AG04449 (cell line): ENCODE measurements around the gene FAM76B.

Experiments used
- CTCF ChIA-PET: fragments of 350-600 bp; formaldehyde crosslinking; extraction: SDS; loops from one replicate; lab custom pipeline; 2021; ENCODE audit warnings: antibody characterized with exemption; lab: Yijun Ruan, JAX
- POLR2A ChIA-PET: fragments of 400-600, 350-600 bp; formaldehyde crosslinking; extraction: SDS; loops from one replicate; lab custom pipeline; 2020; ENCODE audit warnings: antibody characterized with exemption, inconsistent platforms; lab: Yijun Ruan, JAX
- DNase-seq: peaks from one replicate; pipeline ENCODE4 v3.0.0-alpha.2; 2010; ENCODE audit warnings: low read depth, low spot score
- H3K4me3 ChIP-seq: 2 replicates; pipeline ENCODE4 v1.5.1; 2011; ENCODE audit warnings: low read depth, mild to moderate bottlenecking, control low read depth, low read length
- CTCF ChIP-seq: IDR thresholded peaks from one replicate; pipeline ENCODE4 v1.5.1; 2011; ENCODE audit warnings: mild to moderate bottlenecking, moderate library complexity, low read length, control low read depth, inconsistent platforms; ENCODE audit not compliant: insufficient read depth; ENCODE audit errors: missing control alignments

The FAM76B gene

GRCh38 chr11:95776859-95777258 lies 12.7 kb downstream of the FAM76B start:
- DNase-seq, result no peak
- CTCF ChIA-PET, result interaction anchor here (1.1 to 1.8 kb wide), 3 partner anchors 12 to 624 kb away, joined by 3 to 7 read pairs (median 6); no protein-coding TSS in a partner anchor
- no peak for TF ChIP-seq CTCF
- POLR2A ChIA-PET, result no interaction called here
- no peak overlapping the region for H3K4me3 ChIP-seq

- POLR2A ChIA-PET, result interaction anchor here (2.0 kb wide), 1 partner anchor 21 kb away, joined by 6 read pairs; the partner anchor contains the start of gene FAM76B
- CTCF ChIA-PET, result interaction anchor here (1.2 to 22.7 kb wide), 6 partner anchors 9 to 661 kb away, joined by 3 to 581 read pairs (median 5); no protein-coding TSS in a partner anchor
- DNase-seq, result no peak
- no peak overlapping the region for H3K4me3 ChIP-seq
- TF ChIP-seq CTCF, result no peak
Observed at GRCh38 chr11:95768521-95768920, 21.1 kb downstream of the FAM76B start.

GRCh38 chr11:95767498-95767897 lies 22.1 kb downstream of the FAM76B start:
- H3K4me3 ChIP-seq, result no peak overlapping the region
- no peak for TF ChIP-seq CTCF
- POLR2A ChIA-PET, result no interaction called here
- CTCF ChIA-PET, result interaction anchor here (0.8 to 22.7 kb wide), 7 partner anchors 10 to 1145 kb away, joined by 3 to 581 read pairs (median 4); no protein-coding TSS in a partner anchor
- no peak for DNase-seq

- H3K4me3 ChIP-seq, result no peak overlapping the region
- CTCF ChIA-PET, result interaction anchor here (0.6 to 22.7 kb wide), 5 partner anchors 53 to 738 kb away, joined by 3 to 581 read pairs (median 48); partner anchors contain the start of gene SRSF8
- TF ChIP-seq CTCF, result no peak
- DNase-seq, result no peak
- POLR2A ChIA-PET, result no interaction called here
Observed at GRCh38 chr11:95766701-95767100, 22.9 kb downstream of the FAM76B start.

- peak; percentile 31 for TF ChIP-seq CTCF
- ChIA-PET CTCF (interaction anchor here (0.7 to 22.7 kb wide), 23 partner anchors 8 to 1141 kb away, joined by 3 to 581 read pairs (median 4); partner anchors contain the start of genes FAM76B and SRSF8), POLR2A (no interaction called here)
- DNase-seq, result no peak
- H3K4me3 ChIP-seq, result no peak overlapping the region
Observed at GRCh38 chr11:95764267-95764898, 25.2 kb downstream of the FAM76B start.

- no peak overlapping the region for H3K4me3 ChIP-seq
- POLR2A ChIA-PET, result no interaction called here
- CTCF ChIA-PET, result interaction anchor here (0.6 to 22.7 kb wide), 9 partner anchors 8 to 693 kb away, joined by 3 to 581 read pairs (median 4); partner anchors contain the start of gene SRSF8
- DNase-seq, result no peak
- TF ChIP-seq CTCF, result no peak
Observed at GRCh38 chr11:95762534-95762933, 27.0 kb downstream of the FAM76B start.
